ENCODE measurements around the gene VRK3. TPM values are rescaled to one million over a fixed set of nuclear protein-coding genes. Genes with fewer than 3 reads are reported as not detected.
"Not testable (repeated sequence)": the region's sequence is repeated elsewhere in the genome, so short reads cannot be mapped to it uniquely, and the experiment has no call there.

VRK3 gene
- total RNA-seq, 1 experiment from 2014 or later, result 46.3 TPM

DNA sequence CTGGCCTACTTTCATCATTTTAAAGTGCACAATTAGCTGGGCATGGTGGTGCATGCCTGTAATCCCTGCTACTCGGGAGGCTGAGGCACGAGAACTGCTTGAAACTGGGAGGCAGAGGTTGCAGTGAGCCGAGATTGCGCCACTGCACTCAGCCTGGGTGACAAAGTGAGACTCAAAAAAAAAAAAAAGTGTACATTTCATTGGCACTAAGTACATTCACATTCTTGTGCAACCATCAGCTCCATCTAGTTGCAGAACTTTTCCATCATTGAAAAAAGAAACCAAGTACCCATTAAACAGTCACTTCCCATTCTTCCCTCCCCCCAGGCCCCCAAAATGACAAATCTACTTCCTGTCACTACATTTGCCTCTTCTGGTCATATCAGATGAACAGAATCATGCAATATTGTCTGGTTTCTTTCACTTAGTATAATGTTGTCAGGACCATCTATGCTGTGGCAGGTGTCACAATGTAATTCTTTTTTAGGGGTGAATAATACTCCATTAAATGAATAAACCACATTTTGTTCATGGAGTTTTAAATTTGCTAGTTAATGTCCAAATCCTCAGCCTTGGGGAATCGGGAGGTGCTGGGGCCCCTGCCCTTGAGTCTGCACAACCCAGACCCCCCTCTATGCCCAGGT, 56.8 kb downstream of the VRK3 start:
- POLR2A ChIA-PET, result no interaction called here
- Mint-ChIP-seq H3K27ac (ENCODE audit: unreplicated experiment) (no peak overlapping the region), H3K27me3 (ENCODE audit: insufficient read depth, unreplicated experiment) (peaks cover 2% of the 10 kb centered on the region), H3K4me1 (ENCODE audit: low read depth, unreplicated experiment) (no peaks in the 10 kb centered on the region), H3K9me3 (ENCODE audit: unreplicated experiment) (no peaks in the 10 kb centered on the region), H3K36me3 (ENCODE audit: insufficient read depth, unreplicated experiment) (no peaks in the 10 kb centered on the region), H3K4me3 (ENCODE audit: unreplicated experiment) (no peak overlapping the region)
- no peaks in the 10 kb centered on the region for H3K4me1 ChIP-seq
- CTCF ChIA-PET, result no interaction called here
- no peaks in the 10 kb centered on the region; the same call in 1 of the 2 replicates for H3K27me3 ChIP-seq (replicated peaks; ENCODE audit: control insufficient read depth, insufficient read depth, low read length)
- H3K36me3 ChIP-seq (ENCODE audit: control insufficient read depth, insufficient read depth, low read length), result no peaks in the 10 kb centered on the region
- intact Hi-C loops (cut with micrococcal nuclease; ENCODE audit: unreplicated experiment), result no loop called here
- DNase-seq, result no peak
- H3K4me3 ChIP-seq (ENCODE audit: low read depth, low read length), result no peak overlapping the region
- H3K9me3 ChIP-seq, result peaks cover 2% of the 10 kb centered on the region; the same call in 1 of the 2 replicates
- TF ChIP-seq, protein P1, sequence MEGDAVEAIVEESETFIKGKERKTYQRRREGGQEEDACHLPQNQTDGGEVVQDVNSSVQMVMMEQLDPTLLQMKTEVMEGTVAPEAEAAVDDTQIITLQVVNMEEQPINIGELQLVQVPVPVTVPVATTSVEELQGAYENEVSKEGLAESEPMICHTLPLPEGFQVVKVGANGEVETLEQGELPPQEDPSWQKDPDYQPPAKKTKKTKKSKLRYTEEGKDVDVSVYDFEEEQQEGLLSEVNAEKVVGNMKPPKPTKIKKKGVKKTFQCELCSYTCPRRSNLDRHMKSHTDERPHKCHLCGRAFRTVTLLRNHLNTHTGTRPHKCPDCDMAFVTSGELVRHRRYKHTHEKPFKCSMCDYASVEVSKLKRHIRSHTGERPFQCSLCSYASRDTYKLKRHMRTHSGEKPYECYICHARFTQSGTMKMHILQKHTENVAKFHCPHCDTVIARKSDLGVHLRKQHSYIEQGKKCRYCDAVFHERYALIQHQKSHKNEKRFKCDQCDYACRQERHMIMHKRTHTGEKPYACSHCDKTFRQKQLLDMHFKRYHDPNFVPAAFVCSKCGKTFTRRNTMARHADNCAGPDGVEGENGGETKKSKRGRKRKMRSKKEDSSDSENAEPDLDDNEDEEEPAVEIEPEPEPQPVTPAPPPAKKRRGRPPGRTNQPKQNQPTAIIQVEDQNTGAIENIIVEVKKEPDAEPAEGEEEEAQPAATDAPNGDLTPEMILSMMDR (IDR thresholded peaks at IDR 0.05; ENCODE audit: insufficient read depth in 1 of 2, low read depth in 1 of 2, low read length in 1 of 2, severe bottlenecking in 1 of 2, unreplicated experiment in 1 of 2), result no peak
- BruUV-seq (replicated peaks), result no TSS peak

DNA sequence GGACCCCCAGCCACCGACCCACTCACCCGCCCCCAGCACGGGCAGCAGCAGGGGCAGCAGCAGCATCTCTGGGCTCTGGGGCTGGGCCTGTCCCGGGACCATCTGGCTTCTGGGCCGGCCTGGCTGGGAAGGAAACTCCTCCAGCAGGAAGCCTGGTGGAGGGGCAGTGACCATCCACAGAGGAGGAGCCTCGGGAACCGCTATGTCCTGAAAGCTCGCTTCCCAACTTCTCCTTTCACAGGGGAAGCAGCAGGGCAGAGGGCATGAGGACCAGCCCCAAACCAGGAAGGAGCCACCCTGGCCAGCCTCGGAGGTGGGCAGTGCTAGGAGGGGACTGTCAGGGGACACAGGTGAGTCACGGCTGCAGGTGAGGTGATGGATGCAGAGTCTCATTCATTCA, 64.2 kb downstream of the VRK3 start, which contains the start of gene SIGLEC11:
Gene SIGLEC11, minus strand, starts transcription at position 193 of the 400 bp plus-strand sequence. Its CDS starts 91 bp downstream, at position 102.
- H3K36me3 Mint-ChIP-seq (ENCODE audit: insufficient read depth, unreplicated experiment); H3K27me3 ChIP-seq (replicated peaks; ENCODE audit: control insufficient read depth, insufficient read depth, low read length); BruUV-seq (replicated peaks); H3K9me3 ChIP-seq; H3K4me3 ChIP-seq (ENCODE audit: low read depth, low read length); DNase-seq; H3K27ac Mint-ChIP-seq (ENCODE audit: unreplicated experiment); H3K4me3 Mint-ChIP-seq (ENCODE audit: unreplicated experiment); CTCF ChIA-PET; H3K9me3 Mint-ChIP-seq (ENCODE audit: unreplicated experiment); H3K27me3 Mint-ChIP-seq (ENCODE audit: insufficient read depth, unreplicated experiment); H3K36me3 ChIP-seq (ENCODE audit: control insufficient read depth, insufficient read depth, low read length); POLR2A ChIA-PET; H3K4me1 ChIP-seq; H3K4me1 Mint-ChIP-seq (ENCODE audit: low read depth, unreplicated experiment); intact Hi-C loops (cut with micrococcal nuclease; ENCODE audit: unreplicated experiment): not testable (repeated sequence)

DNA sequence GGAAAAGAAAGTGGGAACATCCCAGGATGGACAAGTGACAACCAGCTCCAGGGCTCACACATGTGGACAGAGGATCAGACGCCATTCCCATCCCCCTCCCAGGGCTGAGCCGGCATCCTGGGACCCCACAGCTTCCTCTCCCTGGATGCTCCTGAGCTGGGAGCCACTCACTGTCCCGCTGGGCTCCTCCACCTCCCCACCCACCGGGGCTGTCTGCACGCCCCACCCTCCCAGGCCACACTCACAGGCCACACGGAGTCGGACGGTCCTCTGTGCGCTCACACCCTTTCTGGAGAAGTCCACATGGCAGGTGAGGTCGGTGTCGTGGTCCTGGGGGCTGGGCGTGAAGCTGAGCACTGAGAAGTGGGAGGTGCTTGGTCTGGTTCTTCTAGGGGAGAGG, 65.3 kb downstream of the VRK3 start:
- H3K36me3 Mint-ChIP-seq (ENCODE audit: insufficient read depth, unreplicated experiment); POLR2A ChIA-PET; CTCF ChIA-PET; DNase-seq; H3K27me3 ChIP-seq (replicated peaks; ENCODE audit: control insufficient read depth, insufficient read depth, low read length); BruUV-seq (replicated peaks); H3K4me1 ChIP-seq; H3K4me3 Mint-ChIP-seq (ENCODE audit: unreplicated experiment); H3K27ac Mint-ChIP-seq (ENCODE audit: unreplicated experiment); H3K4me1 Mint-ChIP-seq (ENCODE audit: low read depth, unreplicated experiment); H3K9me3 Mint-ChIP-seq (ENCODE audit: unreplicated experiment); H3K36me3 ChIP-seq (ENCODE audit: control insufficient read depth, insufficient read depth, low read length); H3K27me3 Mint-ChIP-seq (ENCODE audit: insufficient read depth, unreplicated experiment); intact Hi-C loops (cut with micrococcal nuclease; ENCODE audit: unreplicated experiment); H3K9me3 ChIP-seq; H3K4me3 ChIP-seq (ENCODE audit: low read depth, low read length): not testable (repeated sequence)

DNA sequence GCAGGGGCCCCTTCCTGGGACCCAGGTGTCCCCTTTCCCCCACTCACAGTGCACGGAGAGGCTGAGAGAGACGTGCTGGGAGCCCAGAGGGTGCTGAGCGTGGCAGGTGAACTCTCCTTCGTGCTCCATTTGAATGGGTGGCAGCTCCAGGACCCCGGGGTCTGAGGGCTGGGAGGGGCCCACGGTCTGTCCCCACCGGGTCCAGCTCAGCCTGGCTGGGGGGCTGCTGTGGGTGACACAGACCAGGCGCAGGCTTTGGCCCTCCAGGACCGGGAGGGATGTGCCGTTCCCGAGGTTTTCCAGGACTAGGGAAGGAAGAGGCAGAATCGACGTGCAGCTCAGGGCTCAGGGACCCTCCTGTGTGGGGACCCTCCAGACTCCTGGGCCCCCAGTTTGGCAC, 66.6 kb downstream of the VRK3 start:
- H3K36me3 ChIP-seq (ENCODE audit: control insufficient read depth, insufficient read depth, low read length); POLR2A ChIA-PET; intact Hi-C loops (cut with micrococcal nuclease; ENCODE audit: unreplicated experiment); BruUV-seq (replicated peaks); DNase-seq; H3K4me3 ChIP-seq (ENCODE audit: low read depth, low read length); H3K9me3 ChIP-seq; H3K27me3 Mint-ChIP-seq (ENCODE audit: insufficient read depth, unreplicated experiment); H3K27ac Mint-ChIP-seq (ENCODE audit: unreplicated experiment); H3K4me1 Mint-ChIP-seq (ENCODE audit: low read depth, unreplicated experiment); H3K4me1 ChIP-seq; H3K9me3 Mint-ChIP-seq (ENCODE audit: unreplicated experiment); H3K27me3 ChIP-seq (replicated peaks; ENCODE audit: control insufficient read depth, insufficient read depth, low read length); H3K36me3 Mint-ChIP-seq (ENCODE audit: insufficient read depth, unreplicated experiment); CTCF ChIA-PET; H3K4me3 Mint-ChIP-seq (ENCODE audit: unreplicated experiment): not testable (repeated sequence)

DNA sequence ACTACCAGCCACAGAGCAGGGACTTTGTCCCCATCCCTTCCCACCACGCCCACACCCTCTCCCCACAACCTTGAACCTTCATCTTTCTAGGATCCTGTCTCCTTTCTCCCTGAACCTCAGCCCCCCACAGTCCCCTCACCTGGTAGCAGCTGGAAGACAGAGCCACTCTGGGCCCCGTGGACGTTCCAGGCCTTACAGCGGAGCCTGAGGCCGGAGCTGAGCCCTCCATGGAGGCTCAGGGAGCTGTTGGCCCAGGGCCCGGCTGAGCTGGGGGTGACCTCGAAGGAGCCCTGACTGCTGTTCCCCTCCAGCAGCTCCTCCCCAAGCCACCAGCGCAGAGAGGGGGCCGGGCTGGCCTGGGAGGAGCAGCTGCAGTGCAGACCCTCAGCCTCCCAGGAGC, 67.0 kb downstream of the VRK3 start:
- CTCF ChIA-PET; H3K9me3 Mint-ChIP-seq (ENCODE audit: unreplicated experiment); H3K4me3 Mint-ChIP-seq (ENCODE audit: unreplicated experiment); H3K4me1 Mint-ChIP-seq (ENCODE audit: low read depth, unreplicated experiment); H3K4me1 ChIP-seq; H3K36me3 Mint-ChIP-seq (ENCODE audit: insufficient read depth, unreplicated experiment); H3K27me3 Mint-ChIP-seq (ENCODE audit: insufficient read depth, unreplicated experiment); DNase-seq; intact Hi-C loops (cut with micrococcal nuclease; ENCODE audit: unreplicated experiment); BruUV-seq (replicated peaks); H3K36me3 ChIP-seq (ENCODE audit: control insufficient read depth, insufficient read depth, low read length); POLR2A ChIA-PET; H3K27ac Mint-ChIP-seq (ENCODE audit: unreplicated experiment); H3K4me3 ChIP-seq (ENCODE audit: low read depth, low read length); H3K27me3 ChIP-seq (replicated peaks; ENCODE audit: control insufficient read depth, insufficient read depth, low read length); H3K9me3 ChIP-seq: not testable (repeated sequence)

Measured in Caco-2 (cell line).